ENCODE measurements around the gene PTH2.

Gene PTH2

DNA sequence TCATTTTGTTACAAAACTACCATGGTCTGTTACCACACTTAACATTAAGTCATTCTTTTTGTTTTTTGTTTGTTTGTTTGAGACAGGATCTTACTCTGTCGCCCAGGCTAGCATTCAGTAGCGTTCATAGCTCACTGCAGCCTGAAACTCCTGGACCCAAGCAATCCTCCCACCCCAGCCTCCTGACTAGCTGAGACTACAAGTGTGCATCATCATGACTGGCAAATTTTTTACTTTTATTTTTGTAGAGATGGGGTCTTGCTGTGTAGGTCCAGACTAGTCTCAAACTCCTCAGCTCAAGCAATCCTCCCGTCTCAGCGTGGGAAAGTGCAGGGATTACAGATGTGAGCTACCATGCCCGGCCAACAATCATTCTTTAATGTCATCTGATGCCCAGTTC, 33.1 kb upstream of the PTH2 start:
- TF ChIP-seq, protein P1, sequence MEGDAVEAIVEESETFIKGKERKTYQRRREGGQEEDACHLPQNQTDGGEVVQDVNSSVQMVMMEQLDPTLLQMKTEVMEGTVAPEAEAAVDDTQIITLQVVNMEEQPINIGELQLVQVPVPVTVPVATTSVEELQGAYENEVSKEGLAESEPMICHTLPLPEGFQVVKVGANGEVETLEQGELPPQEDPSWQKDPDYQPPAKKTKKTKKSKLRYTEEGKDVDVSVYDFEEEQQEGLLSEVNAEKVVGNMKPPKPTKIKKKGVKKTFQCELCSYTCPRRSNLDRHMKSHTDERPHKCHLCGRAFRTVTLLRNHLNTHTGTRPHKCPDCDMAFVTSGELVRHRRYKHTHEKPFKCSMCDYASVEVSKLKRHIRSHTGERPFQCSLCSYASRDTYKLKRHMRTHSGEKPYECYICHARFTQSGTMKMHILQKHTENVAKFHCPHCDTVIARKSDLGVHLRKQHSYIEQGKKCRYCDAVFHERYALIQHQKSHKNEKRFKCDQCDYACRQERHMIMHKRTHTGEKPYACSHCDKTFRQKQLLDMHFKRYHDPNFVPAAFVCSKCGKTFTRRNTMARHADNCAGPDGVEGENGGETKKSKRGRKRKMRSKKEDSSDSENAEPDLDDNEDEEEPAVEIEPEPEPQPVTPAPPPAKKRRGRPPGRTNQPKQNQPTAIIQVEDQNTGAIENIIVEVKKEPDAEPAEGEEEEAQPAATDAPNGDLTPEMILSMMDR (IDR thresholded peaks at IDR 0.05; ENCODE audit: insufficient read depth, missing control alignments): no peak
- DNase-seq (ENCODE audit: insufficient read length, low spot score) (no peak), FAIRE-seq (no peak)

DNA sequence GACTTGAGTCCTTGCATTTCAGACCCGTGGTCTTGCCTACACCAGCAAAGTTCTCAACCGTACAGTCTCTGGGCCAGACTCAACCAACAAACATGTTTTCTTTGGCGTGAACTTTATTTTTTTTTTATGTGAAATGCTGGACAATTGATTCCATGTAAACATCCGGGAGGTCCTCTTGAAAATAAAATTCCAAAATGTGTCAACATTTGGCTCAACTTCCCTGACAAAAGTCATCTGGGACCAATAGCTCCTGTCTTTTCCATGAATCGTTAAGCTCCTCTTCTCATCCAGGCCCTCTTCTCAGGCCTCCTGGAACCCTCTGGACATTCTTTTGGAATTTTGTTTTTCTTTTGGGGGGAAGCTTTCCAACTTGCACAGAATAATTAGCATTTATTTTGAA, 32.5 kb upstream of the PTH2 start:
- FAIRE-seq (no peak), DNase-seq (ENCODE audit: insufficient read length, low spot score) (no peak)
- TF ChIP-seq, protein P1 (IDR thresholded peaks at IDR 0.05; ENCODE audit: insufficient read depth, missing control alignments): no peak

DNA sequence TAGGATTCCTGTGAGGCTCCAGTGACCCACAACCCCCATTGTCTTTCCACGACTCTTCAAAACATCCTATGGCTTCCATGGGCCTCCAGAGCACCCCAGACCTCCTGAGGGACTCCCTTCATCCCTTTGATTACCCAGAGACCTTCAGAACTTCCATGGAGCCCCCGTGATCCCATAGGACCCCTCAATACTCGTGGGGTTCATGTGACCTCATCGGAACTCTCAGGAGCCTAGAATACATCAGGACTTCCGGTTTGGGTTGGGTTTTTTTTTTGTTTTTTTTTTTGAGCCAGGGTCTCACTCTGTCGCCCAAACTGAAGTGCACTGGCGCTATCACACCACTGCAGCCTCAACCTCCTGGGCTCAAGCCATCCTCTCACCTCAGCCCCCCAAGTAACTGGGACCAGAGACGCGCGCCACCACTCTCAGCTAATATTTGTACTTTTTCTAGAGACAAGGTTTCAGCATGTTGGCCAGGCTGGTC, 30.6 kb upstream of the PTH2 start:
- DNase-seq (ENCODE audit: insufficient read length, low spot score) (no peak), FAIRE-seq (no peak)
- TF ChIP-seq, protein P1 (IDR thresholded peaks at IDR 0.05; ENCODE audit: insufficient read depth, missing control alignments): no peak

DNA sequence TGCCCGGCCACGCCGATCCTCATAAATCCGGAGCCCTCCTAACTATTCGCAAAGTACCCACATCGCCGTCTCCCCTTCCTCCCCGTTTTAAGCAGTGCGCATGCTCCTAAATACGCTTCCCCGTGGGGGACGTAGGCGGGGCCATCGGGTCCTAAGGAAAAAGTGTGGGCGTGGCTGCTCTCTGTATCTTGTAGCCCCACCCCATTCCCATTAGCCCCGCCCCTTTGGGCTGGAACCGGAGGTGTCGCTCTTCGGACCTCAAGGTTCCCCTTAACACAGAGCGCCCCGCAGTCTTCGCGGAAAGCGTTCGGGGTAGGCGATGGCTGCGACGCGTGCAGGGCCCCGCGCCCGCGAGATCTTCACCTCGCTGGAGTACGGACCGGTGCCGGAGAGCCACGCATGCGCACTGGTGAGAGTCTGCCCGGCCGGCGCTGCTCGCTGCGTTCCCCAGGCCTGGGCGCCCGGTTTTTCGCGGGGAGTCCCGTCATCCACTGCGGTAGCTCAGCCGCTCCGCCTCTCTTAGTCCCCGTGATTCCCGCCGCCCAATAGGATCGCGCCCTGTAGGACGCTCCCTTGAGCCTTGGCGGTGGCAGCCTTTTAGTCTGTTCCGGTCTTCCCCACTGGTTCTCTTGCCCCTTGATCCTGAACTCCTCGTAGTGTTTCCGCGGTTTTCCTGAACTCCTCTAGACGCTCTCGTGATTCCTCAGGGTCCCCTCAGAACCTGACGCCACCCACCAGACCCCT, 29.9 kb upstream of the PTH2 start, which contains the start of gene ALDH16A1:
ALDH16A1 (plus strand) TSS at position 213 of the 744 bp plus-strand sequence; CDS start at position 320, 107 bp downstream.
- no peak for FAIRE-seq
- TF ChIP-seq, protein P1 (IDR thresholded peaks at IDR 0.05; ENCODE audit: insufficient read depth, missing control alignments): no peak

DNA sequence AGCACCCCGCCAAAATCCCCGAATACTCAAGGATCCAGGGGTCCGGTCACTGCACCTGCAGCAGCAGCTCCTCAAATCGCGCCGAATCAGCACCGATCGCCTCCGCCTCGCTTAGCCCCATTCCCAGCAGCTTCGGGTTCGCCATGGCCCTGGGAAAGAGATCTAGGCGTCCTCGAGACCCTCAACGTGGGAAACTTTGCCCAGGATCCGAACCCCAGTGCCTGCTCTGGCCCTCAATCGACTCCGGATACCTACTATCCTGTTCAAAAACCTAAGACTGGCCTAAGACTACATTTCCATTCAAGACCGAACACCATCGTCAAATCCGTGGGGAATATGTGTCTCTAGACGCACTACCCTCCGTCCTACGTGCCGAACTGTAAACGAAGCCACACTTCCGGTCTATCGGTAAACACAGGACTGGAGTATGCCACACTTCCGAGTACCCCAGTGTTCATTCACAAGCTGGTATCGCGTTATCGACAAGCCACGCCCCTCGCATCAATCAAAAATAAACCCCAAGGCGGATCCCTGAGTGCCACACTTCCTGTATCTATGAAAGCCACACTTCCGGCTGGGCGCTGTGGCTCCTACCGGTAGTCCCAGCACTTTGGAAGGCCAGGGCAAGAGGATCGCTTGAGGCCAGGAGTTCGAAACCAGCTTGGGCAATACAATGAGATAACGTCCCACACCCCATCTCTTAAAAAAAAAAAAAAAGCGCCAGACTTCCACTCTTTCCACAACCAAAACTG, 28.4 kb upstream of the PTH2 start, which contains the start of gene PIH1D1:
PIH1D1 (minus strand) TSS at position 385 of the 752 bp plus-strand sequence; CDS start at position 145, 240 bp downstream.
- DNase-seq (ENCODE audit: insufficient read length, low spot score) (peak; percentile 83), FAIRE-seq (peak; percentile 32)
- TF ChIP-seq, protein P1 (IDR thresholded peaks at IDR 0.05; ENCODE audit: insufficient read depth, missing control alignments): no peak

More for the DNA sequence above, 29.9 kb upstream of the PTH2 start, which contains the start of gene ALDH16A1:
- peak; percentile 90 for DNase-seq (ENCODE audit: insufficient read length, low spot score)

DNA sequence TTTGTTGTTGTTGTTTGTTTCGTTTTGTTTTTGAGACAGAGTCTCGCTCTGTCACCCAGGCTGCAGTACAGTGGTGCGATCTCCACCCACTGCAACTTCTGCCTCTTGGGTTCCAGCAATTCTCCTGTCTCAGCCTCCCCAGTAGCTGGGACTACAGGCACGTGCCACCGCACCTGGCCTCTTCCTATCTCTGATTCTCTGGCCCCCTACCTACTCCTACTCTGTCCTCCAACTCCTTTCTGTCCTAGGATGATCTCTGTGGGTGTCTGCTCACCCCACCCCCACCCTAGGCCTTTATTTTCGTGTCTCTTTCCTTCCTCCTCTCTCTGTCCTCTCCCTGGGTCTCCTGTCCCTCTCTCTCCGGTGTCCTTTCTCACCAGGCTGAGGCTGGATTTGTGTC, 27.2 kb upstream of the PTH2 start:
- FAIRE-seq (no peak), DNase-seq (ENCODE audit: insufficient read length, low spot score) (no peak)
- TF ChIP-seq, protein P1 (IDR thresholded peaks at IDR 0.05; ENCODE audit: insufficient read depth, missing control alignments): no peak

All from D721Med (cell line).